ENCODE measurements around the gene CLCN6. TPM values are rescaled to one million over a fixed set of nuclear protein-coding genes. Genes with fewer than 3 reads are reported as not detected.
A peak's percentile ranks its signal among the peaks of the same experiment; 100 is the strongest.

Gene CLCN6
- polyA plus RNA-seq, 2 of the 4 experiments (the other 2 are of a cell fraction), result 5.7 to 9.0 TPM

- no peak for FAIRE-seq
- ChIA-PET CTCF (no interaction called here), POLR2A (no interaction called here)
- Histone ChIP-seq H3K4me2 (no peak overlapping the region), H3K4me1 (no peaks in the 10 kb centered on the region), H3K27ac (no peak overlapping the region), H3K9me3 (no peaks in the 10 kb centered on the region), H3K4me3 (no peak overlapping the region)
- TF ChIP-seq PHF8 (IDR thresholded peaks at IDR 0.05; ENCODE audit: borderline replicate concordance, low read depth) (no peak), CHD2 (IDR thresholded peaks at IDR 0.05; ENCODE audit: low read length, partially characterized antibody) (no peak), CEBPB (IDR thresholded peaks at IDR 0.05) (no peak), SMC3 (IDR thresholded peaks at IDR 0.05) (no peak), CTCF (IDR thresholded peaks at IDR 0.05) (no peak), HES2 (IDR thresholded peaks at IDR 0.05) (no peak), MAZ (IDR thresholded peaks at IDR 0.05; ENCODE audit: borderline replicate concordance, low read depth, low read length) (no peak), FOSL2 (IDR thresholded peaks at IDR 0.05) (no peak), FOSL2 (CRISPR knock-in tag; IDR thresholded peaks at IDR 0.05) (no peak), RCOR1 (IDR thresholded peaks at IDR 0.05; ENCODE audit: low read depth, low read length) (no peak), HDAC2 (IDR thresholded peaks at IDR 0.05) (no peak), CBX2 (IDR thresholded peaks at IDR 0.05; ENCODE audit: borderline replicate concordance, low read depth) (no peak), ZSCAN20 (CRISPR knock-in tag; IDR thresholded peaks at IDR 0.05) (no peak), FOXS1 (CRISPR knock-in tag; IDR thresholded peaks at IDR 0.05) (no peak), MYC (IDR thresholded peaks at IDR 0.05; ENCODE audit: borderline replicate concordance, low read length) (no peak), RNF2 (IDR thresholded peaks at IDR 0.05; ENCODE audit: borderline replicate concordance, low read depth) (no peak), HOXB13 (CRISPR knock-in tag; IDR thresholded peaks at IDR 0.05; ENCODE audit: low read depth) (no peak), CHD4 (IDR thresholded peaks at IDR 0.05; ENCODE audit: borderline replicate concordance) (no peak), ELK1 (IDR thresholded peaks at IDR 0.05; ENCODE audit: low read depth, low read length) (no peak)
- TF ChIP-seq, protein P1, sequence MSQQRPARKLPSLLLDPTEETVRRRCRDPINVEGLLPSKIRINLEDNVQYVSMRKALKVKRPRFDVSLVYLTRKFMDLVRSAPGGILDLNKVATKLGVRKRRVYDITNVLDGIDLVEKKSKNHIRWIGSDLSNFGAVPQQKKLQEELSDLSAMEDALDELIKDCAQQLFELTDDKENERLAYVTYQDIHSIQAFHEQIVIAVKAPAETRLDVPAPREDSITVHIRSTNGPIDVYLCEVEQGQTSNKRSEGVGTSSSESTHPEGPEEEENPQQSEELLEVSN (IDR thresholded peaks at IDR 0.05; ENCODE audit: borderline replicate concordance, low read depth), result no peak
- DNase-seq (ENCODE audit: low read depth in 1 of 2, low spot score in 1 of 2), result no peak
- WGBS (ENCODE audit: missing lambda C conversion rate), result 65% methylated on average over 8 of the region's 16 CpGs
- no peak for ATAC-seq
These were observed 37.9 kb upstream of the CLCN6 start for GRCh38 chr1:11767922-11768704.

DNA sequence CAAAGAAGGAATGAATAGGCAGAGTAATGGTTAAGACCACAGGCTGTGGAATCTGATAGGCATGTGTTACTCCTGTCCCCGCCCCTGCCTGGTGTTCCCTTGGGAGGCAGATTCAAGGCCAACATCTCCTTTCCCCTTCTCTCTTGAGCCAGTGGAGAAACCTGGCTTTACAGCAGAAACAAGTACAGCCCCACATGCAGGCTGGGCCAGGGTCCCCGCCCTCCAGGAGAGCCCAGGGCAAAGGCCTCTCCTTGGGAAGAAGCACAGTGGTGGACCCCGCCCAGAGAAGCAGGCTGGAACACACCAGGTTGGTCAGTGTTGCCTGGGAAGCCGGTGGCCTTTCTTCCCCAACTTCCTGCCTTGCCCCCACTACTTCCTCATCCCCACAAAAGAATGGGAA lies 37.2 kb upstream of the CLCN6 start:
- 49% methylated on average over 4 of the region's 4 CpGs for WGBS (ENCODE audit: missing lambda C conversion rate)
- ChIA-PET POLR2A (no interaction called here), CTCF (no interaction called here)
- TF ChIP-seq RCOR1 (IDR thresholded peaks at IDR 0.05; ENCODE audit: low read depth, low read length) (no peak), ZC3H11A (IDR thresholded peaks at IDR 0.05) (no peak), KDM5A (IDR thresholded peaks at IDR 0.05) (no peak), FOSB (CRISPR knock-in tag; IDR thresholded peaks at IDR 0.05) (no peak), EHF (CRISPR knock-in tag; IDR thresholded peaks at IDR 0.05) (no peak), ZFP36 (IDR thresholded peaks at IDR 0.05; ENCODE audit: borderline replicate concordance, partially characterized antibody) (no peak), TFCP2L1 (CRISPR knock-in tag; IDR thresholded peaks at IDR 0.05) (no peak), HES2 (IDR thresholded peaks at IDR 0.05) (no peak), FOSL2 (IDR thresholded peaks at IDR 0.05) (no peak), FOSL2 (CRISPR knock-in tag; IDR thresholded peaks at IDR 0.05) (no peak), CHD2 (IDR thresholded peaks at IDR 0.05; ENCODE audit: low read length, partially characterized antibody) (no peak)
- no peaks in the 10 kb centered on the region for H3K9me3 ChIP-seq
- H3K4me3 ChIP-seq, result no peak overlapping the region
- FAIRE-seq, result no peak
- H3K27ac ChIP-seq, result no peak overlapping the region
- peak in 1 of 2 experiments; percentile 47; a peak in 2 of 6 replicates for ATAC-seq
- no peaks in the 10 kb centered on the region for H3K4me1 ChIP-seq
- H3K4me2 ChIP-seq, result no peak overlapping the region
- no peak for DNase-seq (ENCODE audit: low read depth in 1 of 2, low spot score in 1 of 2)

Measured in A549 (cell line).